ENCODE results near the gene ZNF227. TPM values are rescaled to one million over a fixed set of nuclear protein-coding genes. Genes with fewer than 3 reads are reported as not detected.

Gene ZNF227
- 13.5 and 16.5 TPM in 2 replicates for total RNA-seq (ENCODE audit: low replicate concordance)

DNA sequence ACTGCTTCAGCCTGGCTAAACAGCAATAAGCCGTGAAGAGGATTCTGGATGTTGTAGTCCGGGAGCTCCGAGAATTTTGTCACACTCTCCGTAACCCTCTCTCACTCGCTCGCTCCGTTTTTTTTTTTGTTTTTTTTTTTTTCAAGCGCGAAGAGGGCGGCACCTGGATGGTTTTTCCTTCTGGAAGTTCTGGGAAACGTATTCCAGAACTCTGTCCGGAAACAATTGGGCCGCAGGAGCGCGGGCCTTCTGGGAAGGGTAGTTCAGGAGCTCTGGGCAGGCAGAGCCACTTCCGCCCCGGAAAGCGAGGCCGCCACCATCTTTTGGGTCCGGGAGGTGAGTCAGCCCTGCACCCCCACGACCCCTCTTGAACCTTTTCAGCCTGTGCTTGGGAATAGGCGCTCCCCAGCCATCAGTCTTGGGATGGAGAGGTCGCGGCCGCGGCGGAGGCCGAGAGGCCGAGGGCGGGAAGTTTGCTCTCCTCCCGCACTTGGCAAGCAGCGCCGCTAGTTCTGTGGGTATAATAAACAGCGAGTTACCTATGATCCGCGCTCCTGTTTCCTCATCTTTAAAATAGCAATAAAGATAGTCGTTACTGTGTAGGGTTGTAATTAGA is at the start of gene ZNF227:
Gene ZNF227 (plus strand): TSS at position 283 of the 616 bp plus-strand sequence. CDS start 5,261 bp downstream, outside the sequence.

GRCh38 chr19:44164673-44165512 is 47.4 kb upstream of the ZNF227 start, which contains the start of gene ZNF226:
Gene ZNF226, plus strand, starts transcription at chr19:44165100. Its CDS starts 4,981 bp downstream, at chr19:44170081.

Other genes with a start within 250 kb of the ZNF227 start
- 7.0 and 9.8 TPM in 2 replicates for gene ZNF155, start 228.3 kb upstream of the ZNF227 start, total RNA-seq (ENCODE audit: low replicate concordance)
- gene ZNF230, start 209.6 kb upstream of the ZNF227 start, total RNA-seq (ENCODE audit: low replicate concordance): 3.3 and 8.7 TPM in 2 replicates
- gene ZNF222, start 187.2 kb upstream of the ZNF227 start, total RNA-seq (ENCODE audit: low replicate concordance): 4.3 and 8.9 TPM in 2 replicates
- 4.2 and 6.1 TPM in 2 replicates for gene ZNF223, start 160.5 kb upstream of the ZNF227 start, total RNA-seq (ENCODE audit: low replicate concordance)
- 2.1 and 3.3 TPM in 2 replicates for gene ZNF284, start 140.4 kb upstream of the ZNF227 start, total RNA-seq (ENCODE audit: low replicate concordance)
- gene ZNF224, start 118.2 kb upstream of the ZNF227 start, total RNA-seq (ENCODE audit: low replicate concordance): 27.6 and 28.4 TPM in 2 replicates
- 6.7 and 8.8 TPM in 2 replicates for gene ZNF225, start 99.1 kb upstream of the ZNF227 start, total RNA-seq (ENCODE audit: low replicate concordance)
- 8.1 and 9.2 TPM in 2 replicates for gene ZNF234, start 71.0 kb upstream of the ZNF227 start, total RNA-seq (ENCODE audit: low replicate concordance)
- 16.3 and 24.9 TPM in 2 replicates for gene ZNF226, start 47.4 kb upstream of the ZNF227 start, total RNA-seq (ENCODE audit: low replicate concordance)
- gene ZNF233, start 47.4 kb downstream of the ZNF227 start, total RNA-seq (ENCODE audit: low replicate concordance): 1.3 and 2.2 TPM in 2 replicates
- 3.0 and 3.5 TPM in 2 replicates for gene ZNF235, start 92.5 kb downstream of the ZNF227 start, total RNA-seq (ENCODE audit: low replicate concordance)
- gene ZNF112, start 144.1 kb downstream of the ZNF227 start, total RNA-seq (ENCODE audit: low replicate concordance): 6.7 and 7.1 TPM in 2 replicates
- gene ZNF285, start 189.1 kb downstream of the ZNF227 start, total RNA-seq (ENCODE audit: low replicate concordance): 2.7 and 3.2 TPM in 2 replicates
- 7.1 and 16.7 TPM in 2 replicates for gene ZNF229, start 235.9 kb downstream of the ZNF227 start, total RNA-seq (ENCODE audit: low replicate concordance)